Tibial nerve (tissue), 4 donors: ENCODE data around the gene COL1A1. TPM values are rescaled to one million over a fixed set of nuclear protein-coding genes. Genes with fewer than 3 reads are reported as not detected.
A peak's percentile ranks its signal among the peaks of the same experiment; 100 is the strongest.

Experiments used
- DNase-seq, 2 donors: peaks; one replicate each; pipeline ENCODE4 v3.0.0-alpha.2; 2019; ENCODE audit warnings: low spot score in 2 of 2
- H3K27ac ChIP-seq, 4 donors: fragments of 200-600 bp; sonication (generic) in 3 of 4; one replicate each; pipeline ENCODE4 v1.5.1; 2017 to 2019; ENCODE audit warnings: mild to moderate bottlenecking in 1 of 4
- H3K27me3 ChIP-seq, 2 donors: fragments of 200-600 bp; sonication (generic) in 1 of 2; one replicate each; pipeline versions ENCODE4 v1.5.1 to v1.6.0; 2017 to 2019
- H3K36me3 ChIP-seq, 3 donors: fragments of 200-600 bp; sonication (generic); one replicate each; pipeline ENCODE4 v1.5.1; 2018 to 2019
- H3K4me1 ChIP-seq, 4 donors: fragments of 200-600 bp; sonication (generic) in 3 of 4; one replicate each; pipeline ENCODE4 v1.5.1; 2017 to 2019
- H3K4me3 ChIP-seq, 4 donors: fragments of 200-600 bp; sonication (generic) in 3 of 4; one replicate each; pipeline ENCODE4 v1.5.1; 2017 to 2019; ENCODE audit warnings: mild to moderate bottlenecking in 1 of 4, moderate library complexity in 1 of 4
- H3K9me3 ChIP-seq, 4 donors: fragments of 200-600 bp; sonication (generic) in 3 of 4; one replicate each; pipeline ENCODE4 v1.5.1; 2017 to 2019
- EP300 ChIP-seq, 2 donors: sonication (generic); formaldehyde crosslinking; IDR thresholded peaks; one replicate each; pipeline ENCODE4 v1.6.1; 2017; ENCODE audit warnings: antibody characterized with exemption in 2 of 2, mild to moderate bottlenecking in 1 of 2
- POLR2A ChIP-seq, 2 donors: fragments of 450-650 bp; IDR thresholded peaks; one replicate each; pipeline ENCODE4 v1.6.1; 2017; ENCODE audit warnings: antibody characterized with exemption in 2 of 2, mild to moderate bottlenecking in 2 of 2, moderate library complexity in 2 of 2
- WGBS, 2 donors: methylation state at CpG; one replicate each; pipeline ENCODE4 v1.1.5; 2018; 5-methylcytosine and 5-hydroxymethylcytosine counted together
- total RNA-seq, 4 donors: library from RNA; depleted of rRNA; stranded (reverse); fragments of >200 nt; gene quantifications; one replicate each; pipeline ENCODE4 v1.1.0, GENCODE V29; 2016
- TF ChIP-seq, protein P1 (sequence below), 5 experiments: fragments of 200-600 bp in 3 of 5; fragments of 450-650 bp in 2 of 5; sonication (generic) in 3 of 5; IDR thresholded peaks; one replicate each; pipeline ENCODE4 v1.5.1; 2016 to 2019; ENCODE audit warnings: antibody characterized with exemption in 5 of 5, mild to moderate bottlenecking in 3 of 5, moderate library complexity in 2 of 5

COL1A1 gene
- total RNA-seq, 4 donors from 2014 or later: 31.5 to 185 (median 73.0) TPM

DNA sequence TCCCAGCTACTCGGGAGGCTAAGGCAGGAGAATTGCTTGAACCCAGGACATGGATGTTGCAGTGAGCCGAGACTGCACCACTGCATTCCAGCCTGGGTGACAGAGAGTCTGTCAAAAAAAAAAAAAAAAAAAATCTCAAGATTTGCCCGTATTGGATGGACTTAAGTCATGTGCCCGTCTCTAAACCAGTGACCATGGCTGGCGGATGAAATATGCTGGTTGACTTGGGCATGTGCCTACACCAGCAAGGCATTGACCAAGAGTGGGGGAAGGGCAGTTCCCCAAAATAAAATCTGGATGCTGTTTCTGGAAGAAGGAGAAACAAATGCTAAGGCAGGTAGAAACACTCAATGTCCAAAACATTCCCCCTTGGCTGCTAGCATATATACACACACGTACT is 21.5 kb upstream of the COL1A1 start:
- DNase-seq: no peak
- Histone ChIP-seq H3K36me3 (no peaks in the 10 kb centered on the region), H3K4me1 (peaks cover 0 to 51% (median 40%) of the 10 kb centered on the region in 4 donors), H3K9me3 (peaks cover 0 to 18% (median 0%) of the 10 kb centered on the region in 4 donors), H3K4me3 (no peak overlapping the region), H3K27ac (peak overlapping the region in 2 of 4 donors; percentile 80 to 90), H3K27me3 (no peaks in the 10 kb centered on the region)
- WGBS, 2 donors: 84% methylated on average over 6 of the region's 6 CpGs
- TF ChIP-seq, protein P1, sequence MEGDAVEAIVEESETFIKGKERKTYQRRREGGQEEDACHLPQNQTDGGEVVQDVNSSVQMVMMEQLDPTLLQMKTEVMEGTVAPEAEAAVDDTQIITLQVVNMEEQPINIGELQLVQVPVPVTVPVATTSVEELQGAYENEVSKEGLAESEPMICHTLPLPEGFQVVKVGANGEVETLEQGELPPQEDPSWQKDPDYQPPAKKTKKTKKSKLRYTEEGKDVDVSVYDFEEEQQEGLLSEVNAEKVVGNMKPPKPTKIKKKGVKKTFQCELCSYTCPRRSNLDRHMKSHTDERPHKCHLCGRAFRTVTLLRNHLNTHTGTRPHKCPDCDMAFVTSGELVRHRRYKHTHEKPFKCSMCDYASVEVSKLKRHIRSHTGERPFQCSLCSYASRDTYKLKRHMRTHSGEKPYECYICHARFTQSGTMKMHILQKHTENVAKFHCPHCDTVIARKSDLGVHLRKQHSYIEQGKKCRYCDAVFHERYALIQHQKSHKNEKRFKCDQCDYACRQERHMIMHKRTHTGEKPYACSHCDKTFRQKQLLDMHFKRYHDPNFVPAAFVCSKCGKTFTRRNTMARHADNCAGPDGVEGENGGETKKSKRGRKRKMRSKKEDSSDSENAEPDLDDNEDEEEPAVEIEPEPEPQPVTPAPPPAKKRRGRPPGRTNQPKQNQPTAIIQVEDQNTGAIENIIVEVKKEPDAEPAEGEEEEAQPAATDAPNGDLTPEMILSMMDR (IDR thresholded peaks at IDR 0.05): no peak
- no peak for TF ChIP-seq POLR2A (IDR thresholded peaks at IDR 0.05)
- TF ChIP-seq EP300 (IDR thresholded peaks at IDR 0.05): no peak

DNA sequence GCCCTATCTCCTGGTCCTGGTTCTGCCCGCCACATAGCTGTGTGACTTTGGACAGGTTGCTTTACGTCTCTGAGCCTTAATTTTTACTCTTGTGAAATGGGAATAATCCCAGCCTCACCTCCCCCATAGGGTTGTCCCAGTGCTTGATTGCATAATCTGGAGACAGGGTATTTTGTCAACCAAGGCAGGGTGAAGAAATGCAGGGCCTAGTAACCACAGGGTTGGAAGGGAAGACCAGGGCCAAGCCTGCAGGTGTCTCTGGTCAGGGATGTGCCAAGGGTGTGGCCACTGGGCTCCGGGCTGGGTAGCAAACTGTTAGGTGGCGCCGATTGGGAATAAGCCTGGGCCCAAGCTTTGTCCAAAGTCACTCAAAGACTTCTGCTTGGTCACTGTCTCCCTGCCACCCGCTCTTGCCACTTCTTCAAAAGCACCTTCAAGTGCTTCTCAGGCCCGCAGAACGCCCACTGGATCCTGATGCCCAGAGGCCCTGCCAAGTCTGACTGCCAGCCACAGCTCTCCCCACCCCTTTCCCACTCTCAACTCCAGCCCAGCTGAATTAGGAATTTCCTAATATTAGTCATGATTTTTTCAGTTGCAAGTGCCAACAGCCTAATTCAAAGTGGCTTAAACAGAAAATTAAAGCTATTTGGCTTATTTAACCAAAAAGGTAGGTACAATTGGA is 20.6 kb upstream of the COL1A1 start:
- 54 to 58% methylated on average over 7 to 8 of the region's 8 CpGs for WGBS, 2 donors
- H3K4me1 ChIP-seq: peaks cover 0 to 58% (median 45%) of the 10 kb centered on the region in 4 donors
- H3K36me3 ChIP-seq: no peaks in the 10 kb centered on the region
- H3K4me3 ChIP-seq: no peak overlapping the region
- H3K9me3 ChIP-seq: peaks cover 0 to 17% (median 0%) of the 10 kb centered on the region in 4 donors
- peak in 1 of 2 donors; percentile 58 for DNase-seq
- H3K27me3 ChIP-seq: no peaks in the 10 kb centered on the region
- TF ChIP-seq, protein P1 (IDR thresholded peaks at IDR 0.05): no peak
- TF ChIP-seq EP300 (IDR thresholded peaks at IDR 0.05): peak in 1 of 2 donors; percentile 74
- H3K27ac ChIP-seq: peak overlapping the region; percentile 21 to 90 (median 67)

DNA sequence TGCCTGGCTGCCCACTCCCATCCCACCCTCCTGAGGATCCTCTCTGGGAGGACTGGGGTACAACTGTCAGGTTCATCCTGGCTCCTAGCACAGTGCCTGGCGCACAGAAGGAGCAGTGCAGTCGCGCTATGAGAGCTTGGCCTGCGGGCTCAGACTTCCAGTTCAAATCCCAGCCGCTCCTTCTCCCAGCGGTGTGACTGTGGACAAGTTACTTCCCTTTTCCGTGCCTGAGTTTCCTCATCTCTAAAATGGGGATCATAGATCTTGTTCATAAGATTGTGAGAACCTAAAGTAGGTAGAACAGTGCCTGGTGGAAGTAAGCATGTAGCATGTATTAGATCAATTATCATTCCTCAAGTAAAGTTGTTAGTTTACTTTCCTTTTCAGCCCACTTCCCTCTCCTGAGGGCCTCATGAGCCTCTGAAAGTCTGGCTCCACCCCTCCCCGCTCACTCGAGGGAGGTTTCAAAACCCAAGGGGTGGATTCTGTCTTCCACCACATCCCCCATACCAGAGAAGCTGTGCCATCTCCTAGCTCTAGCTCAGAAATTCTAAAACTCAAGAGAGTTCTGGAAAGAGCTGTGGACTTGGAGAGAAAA is 19.9 kb upstream of the COL1A1 start:
- 75% methylated on average over 9 of the region's 9 CpGs for WGBS, 2 donors
- H3K27ac ChIP-seq: peak overlapping the region in 3 of 4 donors; percentile 54 to 90 (median 80)

DNA sequence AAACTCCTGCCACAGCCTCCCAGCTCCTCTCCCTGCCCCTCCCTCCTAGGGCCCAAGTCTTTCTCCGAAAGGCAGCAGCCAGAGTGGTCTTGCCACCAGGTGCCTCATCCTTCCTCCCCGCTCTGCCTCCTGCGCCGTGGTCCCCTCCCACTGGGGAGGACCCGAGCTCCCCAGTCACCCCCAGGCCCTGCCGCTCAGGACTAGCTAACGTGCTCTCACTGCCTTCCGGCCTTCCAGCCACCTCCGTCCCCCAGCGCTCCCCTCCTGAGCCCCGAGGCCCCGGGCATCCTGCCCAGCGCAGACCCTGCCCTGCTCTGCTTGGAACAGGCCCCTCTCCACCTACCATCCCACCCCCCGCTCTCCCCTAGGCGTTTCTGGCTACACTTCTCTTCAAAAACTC is 19.4 kb upstream of the COL1A1 start:
- Histone ChIP-seq H3K27ac (peak overlapping the region in 3 of 4 donors; percentile 5 to 90 (median 80)), H3K36me3 (no peaks in the 10 kb centered on the region), H3K4me1 (peaks cover 0 to 58% (median 45%) of the 10 kb centered on the region in 4 donors), H3K9me3 (peaks cover 0 to 5% (median 0%) of the 10 kb centered on the region in 4 donors), H3K27me3 (no peaks in the 10 kb centered on the region), H3K4me3 (no peak overlapping the region)
- TF ChIP-seq EP300 (IDR thresholded peaks at IDR 0.05) (no peak), POLR2A (IDR thresholded peaks at IDR 0.05) (no peak)
- TF ChIP-seq, protein P1 (IDR thresholded peaks at IDR 0.05): no peak
- 74 to 85% methylated on average over 15 of the region's 15 CpGs for WGBS, 2 donors
- DNase-seq: no peak

More for the DNA sequence above, 19.9 kb upstream of the COL1A1 start:
- Histone ChIP-seq H3K36me3 (no peaks in the 10 kb centered on the region), H3K4me1 (peaks cover 0 to 58% (median 45%) of the 10 kb centered on the region in 4 donors), H3K4me3 (no peak overlapping the region), H3K9me3 (peaks cover 0 to 10% (median 0%) of the 10 kb centered on the region in 4 donors), H3K27me3 (no peaks in the 10 kb centered on the region)
- TF ChIP-seq POLR2A (IDR thresholded peaks at IDR 0.05) (no peak), EP300 (IDR thresholded peaks at IDR 0.05) (no peak)
- TF ChIP-seq, protein P1 (IDR thresholded peaks at IDR 0.05): no peak
- DNase-seq: no peak

DNA sequence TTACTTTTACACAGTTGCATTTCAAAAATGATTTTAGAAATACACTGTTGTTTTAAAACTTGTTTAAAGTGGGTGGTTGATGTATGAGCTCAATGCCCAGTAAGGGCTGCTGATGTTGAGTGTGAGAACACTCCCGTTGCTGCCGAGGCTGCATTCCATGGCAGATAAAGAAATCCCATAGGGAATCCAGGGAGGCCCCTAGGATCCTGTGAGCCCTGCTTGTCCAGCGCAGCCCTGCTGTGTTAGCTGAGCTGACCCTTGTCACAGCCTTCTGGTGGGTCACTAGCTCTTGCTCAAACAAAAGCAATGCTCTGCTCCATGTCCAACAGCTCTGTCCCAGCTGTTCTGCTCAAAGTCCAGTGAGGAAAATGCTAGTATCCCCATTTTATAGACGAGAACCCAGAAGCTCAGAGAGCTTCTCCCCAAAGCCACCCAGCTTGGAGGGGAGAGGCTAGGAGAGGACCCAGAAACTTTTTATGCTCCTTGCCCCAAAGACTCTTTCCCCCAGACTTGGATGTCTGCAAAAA is 18.6 kb upstream of the COL1A1 start:
- H3K36me3 ChIP-seq: no peaks in the 10 kb centered on the region
- DNase-seq: no peak
- no peaks in the 10 kb centered on the region for H3K9me3 ChIP-seq
- WGBS, 2 donors: 28 to 35% methylated on average over 4 of the region's 4 CpGs
- H3K27me3 ChIP-seq: no peaks in the 10 kb centered on the region
- H3K4me3 ChIP-seq: no peak overlapping the region
- TF ChIP-seq EP300 (IDR thresholded peaks at IDR 0.05) (no peak), POLR2A (IDR thresholded peaks at IDR 0.05) (no peak)
- TF ChIP-seq, protein P1 (IDR thresholded peaks at IDR 0.05): no peak
- peaks cover 0 to 58% (median 45%) of the 10 kb centered on the region in 4 donors for H3K4me1 ChIP-seq
- peak overlapping the region in 3 of 4 donors; percentile 54 to 84 (median 80) for H3K27ac ChIP-seq
